GM23338 (cell line): ENCODE data around the gene CKLF. TPM values are rescaled to one million over a fixed set of nuclear protein-coding genes. Genes with fewer than 3 reads are reported as not detected.

Source experiments
- ATAC-seq: fragments of 200-7000 bp; cut with Tn5 transposase; 3 replicates; pipeline ENCODE4 v1.9.1; 2020
- DNase-seq: peaks from one replicate; pipeline ENCODE4 v3.0.0-alpha.2; 2015; ENCODE audit warnings: low spot score
- H2AFZ ChIP-seq: fragments of 200-600 bp; sonication (generic); 2 replicates; pipeline ENCODE4 v1.8.0; 2016; ENCODE audit warnings: antibody characterized with exemption, mild to moderate bottlenecking, moderate library complexity
- H3F3A ChIP-seq: fragments of 200-600 bp; sonication (generic); replicated peaks from 2 replicates; pipeline ENCODE4 v1.8.0; 2017; ENCODE audit warnings: antibody characterized with exemption, mixed run types, low read depth
- H3K27ac ChIP-seq: fragments of 200-600 bp; sonication (generic); 2 replicates; pipeline ENCODE4 v1.6.1; 2016; ENCODE audit warnings: low read depth
- H3K27me3 ChIP-seq: fragments of 200-600 bp; sonication (generic); 2 replicates; pipeline ENCODE4 v1.8.0; 2016; ENCODE audit warnings: mild to moderate bottlenecking, mixed run types, moderate library complexity; ENCODE audit not compliant: insufficient read depth
- H3K36me3 ChIP-seq: fragments of 200-600 bp; sonication (generic); 2 replicates; pipeline ENCODE4 v1.8.0; 2016; ENCODE audit warnings: mild to moderate bottlenecking; ENCODE audit not compliant: insufficient read depth
- H3K4me1 ChIP-seq: fragments of 200-600 bp; sonication (generic); 2 replicates; pipeline ENCODE4 v1.8.0; 2016; ENCODE audit warnings: mild to moderate bottlenecking, moderate library complexity; ENCODE audit not compliant: insufficient read depth
- H3K4me2 ChIP-seq: fragments of 200-600 bp; sonication (generic); 2 replicates; pipeline ENCODE4 v1.7.1; 2017; ENCODE audit warnings: mixed run types
- H3K4me3 ChIP-seq: fragments of 200-600 bp; sonication (generic); 2 replicates; pipeline ENCODE4 v1.6.1; 2016; ENCODE audit warnings: mixed run types
- H3K79me2 ChIP-seq: fragments of 200-600 bp; sonication (generic); replicated peaks from 2 replicates; pipeline ENCODE4 v1.8.0; 2017; ENCODE audit warnings: mild to moderate bottlenecking; ENCODE audit not compliant: insufficient read depth
- H3K9me2 ChIP-seq: fragments of 200-600 bp; sonication (generic); 2 replicates; pipeline ENCODE4 v1.8.0; 2017; ENCODE audit not compliant: insufficient read depth
- H4K20me1 ChIP-seq: fragments of 200-600 bp; sonication (generic); replicated peaks from 2 replicates; pipeline ENCODE4 v1.8.0; 2017; ENCODE audit warnings: mild to moderate bottlenecking; ENCODE audit not compliant: insufficient read depth
- H3K27ac Mint-ChIP-seq: 2 replicates; pipeline ENCODE4 v1.8.0; 2020; ENCODE audit warnings: inconsistent platforms, mild to moderate bottlenecking, moderate library complexity, mixed read lengths
- H3K27me3 Mint-ChIP-seq: 3 replicates; pipeline ENCODE4 v1.8.0; 2022; ENCODE audit warnings: low read depth, mild to moderate bottlenecking, moderate library complexity, mixed read lengths, inconsistent platforms; ENCODE audit not compliant: insufficient read depth, poor library complexity
- H3K36me3 Mint-ChIP-seq: 3 replicates; pipeline ENCODE4 v1.8.0; 2021; ENCODE audit warnings: low read depth, mild to moderate bottlenecking, inconsistent platforms, moderate library complexity, mixed read lengths
- H3K4me1 Mint-ChIP-seq: 3 replicates; pipeline ENCODE4 v1.8.0; 2020; ENCODE audit warnings: mild to moderate bottlenecking, inconsistent platforms, mixed read lengths
- H3K4me3 Mint-ChIP-seq: 3 replicates; pipeline ENCODE4 v1.8.0; 2021; ENCODE audit warnings: moderate library complexity, mild to moderate bottlenecking, inconsistent platforms, mixed read lengths
- H3K9me3 Mint-ChIP-seq: 3 replicates; pipeline ENCODE4 v1.8.0; 2020; ENCODE audit warnings: moderate library complexity, mild to moderate bottlenecking, inconsistent platforms, mixed read lengths
- CREB1 ChIP-seq: fragments of 250-450 bp; sonication (Bioruptor Pico); IDR thresholded peaks from 2 replicates; pipeline ENCODE4 v1.5.0; 2020; ENCODE audit warnings: low read depth, mild to moderate bottlenecking, moderate library complexity
- CTCF ChIP-seq, 2 experiments: fragments of 200-600 bp in 1 of 2; sonication (generic) in 1 of 2; conservative IDR thresholded peaks; 2 replicates each; pipeline versions ENCODE4 v1.5.1 to v1.6.1; 2016 to 2017; ENCODE audit warnings: antibody characterized with exemption in 2 of 2, low read depth in 2 of 2, mild to moderate bottlenecking in 2 of 2, moderate library complexity in 1 of 2
- ETS1 ChIP-seq: IDR thresholded peaks from 2 replicates; pipeline ENCODE4 v1.6.1; 2016; ENCODE audit warnings: antibody characterized with exemption
- EZH2 ChIP-seq: fragments of 200-600 bp; sonication (generic); IDR thresholded peaks from one replicate; pipeline ENCODE4 v1.8.0; 2017; ENCODE audit warnings: antibody characterized with exemption, mild to moderate bottlenecking, low read depth; ENCODE audit not compliant: unreplicated experiment
- EZH2phosphoT487 ChIP-seq: fragments of 200-600 bp; sonication (generic); IDR thresholded peaks from one replicate; pipeline ENCODE4 v1.8.1; 2018; ENCODE audit warnings: antibody characterized with exemption; ENCODE audit not compliant: unreplicated experiment
- JUNB ChIP-seq: IDR thresholded peaks from one replicate; pipeline ENCODE4 v1.6.1; 2016; ENCODE audit warnings: antibody characterized with exemption; ENCODE audit not compliant: unreplicated experiment
- NANOG ChIP-seq: IDR thresholded peaks from 2 replicates; pipeline ENCODE4 v1.6.1; 2016; ENCODE audit warnings: antibody characterized with exemption, borderline replicate concordance
- POLR2AphosphoS5 ChIP-seq: IDR thresholded peaks from 2 replicates; pipeline ENCODE4 v1.6.1; 2016; ENCODE audit warnings: antibody characterized with exemption, low read depth
- STAT1 ChIP-seq: IDR thresholded peaks from one replicate; pipeline ENCODE4 v1.6.1; 2016; ENCODE audit warnings: antibody characterized with exemption; ENCODE audit not compliant: unreplicated experiment
- ZNF114 ChIP-seq: fragments of 250-450 bp; sonication (Bioruptor Pico); IDR thresholded peaks from 2 replicates; pipeline ENCODE4 v1.5.0; 2020; ENCODE audit warnings: mild to moderate bottlenecking, moderate library complexity
- ZNF331 ChIP-seq: fragments of 250-450 bp; sonication (Bioruptor Pico); IDR thresholded peaks from 2 replicates; pipeline ENCODE4 v1.5.0; 2020; ENCODE audit warnings: low read depth, mild to moderate bottlenecking, moderate library complexity
- polyA plus RNA-seq: library from polyadenylated mRNA; unstranded; fragments of >200 nt; fragmentation: Nextera tagmentation; extraction: Ambion mirVana; gene quantifications from 2 replicates; pipeline ENCODE4 v1.2.1, GENCODE V29; 2016
- total RNA-seq: library from RNA; depleted of rRNA; stranded (reverse); fragments of >200 nt; shearing (Covaris generic); gene quantifications from 2 replicates; pipeline ENCODE4 v1.2.3, GENCODE V29; 2014
- TF ChIP-seq, protein P1 (sequence below): IDR thresholded peaks from one replicate; pipeline ENCODE4 v1.6.1; 2018; ENCODE audit warnings: antibody characterized with exemption; ENCODE audit not compliant: unreplicated experiment
- TF ChIP-seq, protein P2 (sequence below): fragments of 250-450 bp; sonication (Bioruptor Pico); IDR thresholded peaks from 2 replicates; pipeline ENCODE4 v1.5.0; 2020; ENCODE audit warnings: mild to moderate bottlenecking, moderate library complexity

The CKLF gene
- total and polyA plus RNA-seq, 2 experiments from 2014 or later, result 25.5 to 60.0 TPM

DNA sequence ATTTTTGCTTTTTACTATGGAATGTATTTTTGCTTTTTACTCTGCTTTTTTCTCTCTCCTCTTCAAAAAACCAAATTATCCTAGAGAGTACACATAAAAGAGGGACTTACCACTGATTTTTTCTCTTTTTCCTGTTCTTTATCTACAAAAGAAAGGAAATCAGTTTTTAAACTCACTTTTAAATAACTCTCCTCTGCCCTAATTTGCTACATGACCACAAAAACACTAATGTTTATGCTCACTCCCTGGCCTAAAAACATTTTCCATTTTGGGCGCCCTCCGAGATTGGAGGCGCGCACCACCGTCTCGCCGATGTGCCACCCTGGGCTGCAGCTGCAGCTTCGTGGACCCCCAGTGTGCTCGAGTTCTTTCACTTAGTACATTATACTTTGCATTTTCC is 3.5 kb upstream of the CKLF start:
- Mint-ChIP-seq H3K4me3 (peak overlapping the region; percentile 73), H3K27ac (no peak overlapping the region), H3K36me3 (peaks cover 5% of the 10 kb centered on the region; the same call in 2 of the 3 replicates), H3K27me3 (peaks cover 31% of the 10 kb centered on the region), H3K9me3 (peaks cover 12% of the 10 kb centered on the region; the same call in 2 of the 3 replicates), H3K4me1 (peaks cover 21% of the 10 kb centered on the region)
- Histone ChIP-seq H3K4me2 (peak overlapping the region; percentile 93), H3K27me3 (peaks cover 18% of the 10 kb centered on the region), H3K27ac (peak overlapping the region; percentile 79; the same call in 1 of the 2 replicates), H3F3A (peaks cover 20% of the 10 kb centered on the region; the same call in 1 of the 2 replicates), H3K79me2 (no peaks in the 10 kb centered on the region; the same call in 1 of the 2 replicates), H3K9me2 (peaks cover 3% of the 10 kb centered on the region; the same call in 1 of the 2 replicates), H3K4me1 (peaks cover 11% of the 10 kb centered on the region), H4K20me1 (0 out of 2 replicates have a peak, but pooled peaks cover 5% of the 10 kb centered on the region), H2AFZ (peak overlapping the region; percentile 84; the same call in 1 of the 2 replicates), H3K36me3 (no peaks in the 10 kb centered on the region), H3K4me3 (peak overlapping the region; percentile 65)
- DNase-seq, result no peak
- TF ChIP-seq, protein P1, sequence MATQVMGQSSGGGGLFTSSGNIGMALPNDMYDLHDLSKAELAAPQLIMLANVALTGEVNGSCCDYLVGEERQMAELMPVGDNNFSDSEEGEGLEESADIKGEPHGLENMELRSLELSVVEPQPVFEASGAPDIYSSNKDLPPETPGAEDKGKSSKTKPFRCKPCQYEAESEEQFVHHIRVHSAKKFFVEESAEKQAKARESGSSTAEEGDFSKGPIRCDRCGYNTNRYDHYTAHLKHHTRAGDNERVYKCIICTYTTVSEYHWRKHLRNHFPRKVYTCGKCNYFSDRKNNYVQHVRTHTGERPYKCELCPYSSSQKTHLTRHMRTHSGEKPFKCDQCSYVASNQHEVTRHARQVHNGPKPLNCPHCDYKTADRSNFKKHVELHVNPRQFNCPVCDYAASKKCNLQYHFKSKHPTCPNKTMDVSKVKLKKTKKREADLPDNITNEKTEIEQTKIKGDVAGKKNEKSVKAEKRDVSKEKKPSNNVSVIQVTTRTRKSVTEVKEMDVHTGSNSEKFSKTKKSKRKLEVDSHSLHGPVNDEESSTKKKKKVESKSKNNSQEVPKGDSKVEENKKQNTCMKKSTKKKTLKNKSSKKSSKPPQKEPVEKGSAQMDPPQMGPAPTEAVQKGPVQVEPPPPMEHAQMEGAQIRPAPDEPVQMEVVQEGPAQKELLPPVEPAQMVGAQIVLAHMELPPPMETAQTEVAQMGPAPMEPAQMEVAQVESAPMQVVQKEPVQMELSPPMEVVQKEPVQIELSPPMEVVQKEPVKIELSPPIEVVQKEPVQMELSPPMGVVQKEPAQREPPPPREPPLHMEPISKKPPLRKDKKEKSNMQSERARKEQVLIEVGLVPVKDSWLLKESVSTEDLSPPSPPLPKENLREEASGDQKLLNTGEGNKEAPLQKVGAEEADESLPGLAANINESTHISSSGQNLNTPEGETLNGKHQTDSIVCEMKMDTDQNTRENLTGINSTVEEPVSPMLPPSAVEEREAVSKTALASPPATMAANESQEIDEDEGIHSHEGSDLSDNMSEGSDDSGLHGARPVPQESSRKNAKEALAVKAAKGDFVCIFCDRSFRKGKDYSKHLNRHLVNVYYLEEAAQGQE, result no peak
- TF ChIP-seq, protein P2, sequence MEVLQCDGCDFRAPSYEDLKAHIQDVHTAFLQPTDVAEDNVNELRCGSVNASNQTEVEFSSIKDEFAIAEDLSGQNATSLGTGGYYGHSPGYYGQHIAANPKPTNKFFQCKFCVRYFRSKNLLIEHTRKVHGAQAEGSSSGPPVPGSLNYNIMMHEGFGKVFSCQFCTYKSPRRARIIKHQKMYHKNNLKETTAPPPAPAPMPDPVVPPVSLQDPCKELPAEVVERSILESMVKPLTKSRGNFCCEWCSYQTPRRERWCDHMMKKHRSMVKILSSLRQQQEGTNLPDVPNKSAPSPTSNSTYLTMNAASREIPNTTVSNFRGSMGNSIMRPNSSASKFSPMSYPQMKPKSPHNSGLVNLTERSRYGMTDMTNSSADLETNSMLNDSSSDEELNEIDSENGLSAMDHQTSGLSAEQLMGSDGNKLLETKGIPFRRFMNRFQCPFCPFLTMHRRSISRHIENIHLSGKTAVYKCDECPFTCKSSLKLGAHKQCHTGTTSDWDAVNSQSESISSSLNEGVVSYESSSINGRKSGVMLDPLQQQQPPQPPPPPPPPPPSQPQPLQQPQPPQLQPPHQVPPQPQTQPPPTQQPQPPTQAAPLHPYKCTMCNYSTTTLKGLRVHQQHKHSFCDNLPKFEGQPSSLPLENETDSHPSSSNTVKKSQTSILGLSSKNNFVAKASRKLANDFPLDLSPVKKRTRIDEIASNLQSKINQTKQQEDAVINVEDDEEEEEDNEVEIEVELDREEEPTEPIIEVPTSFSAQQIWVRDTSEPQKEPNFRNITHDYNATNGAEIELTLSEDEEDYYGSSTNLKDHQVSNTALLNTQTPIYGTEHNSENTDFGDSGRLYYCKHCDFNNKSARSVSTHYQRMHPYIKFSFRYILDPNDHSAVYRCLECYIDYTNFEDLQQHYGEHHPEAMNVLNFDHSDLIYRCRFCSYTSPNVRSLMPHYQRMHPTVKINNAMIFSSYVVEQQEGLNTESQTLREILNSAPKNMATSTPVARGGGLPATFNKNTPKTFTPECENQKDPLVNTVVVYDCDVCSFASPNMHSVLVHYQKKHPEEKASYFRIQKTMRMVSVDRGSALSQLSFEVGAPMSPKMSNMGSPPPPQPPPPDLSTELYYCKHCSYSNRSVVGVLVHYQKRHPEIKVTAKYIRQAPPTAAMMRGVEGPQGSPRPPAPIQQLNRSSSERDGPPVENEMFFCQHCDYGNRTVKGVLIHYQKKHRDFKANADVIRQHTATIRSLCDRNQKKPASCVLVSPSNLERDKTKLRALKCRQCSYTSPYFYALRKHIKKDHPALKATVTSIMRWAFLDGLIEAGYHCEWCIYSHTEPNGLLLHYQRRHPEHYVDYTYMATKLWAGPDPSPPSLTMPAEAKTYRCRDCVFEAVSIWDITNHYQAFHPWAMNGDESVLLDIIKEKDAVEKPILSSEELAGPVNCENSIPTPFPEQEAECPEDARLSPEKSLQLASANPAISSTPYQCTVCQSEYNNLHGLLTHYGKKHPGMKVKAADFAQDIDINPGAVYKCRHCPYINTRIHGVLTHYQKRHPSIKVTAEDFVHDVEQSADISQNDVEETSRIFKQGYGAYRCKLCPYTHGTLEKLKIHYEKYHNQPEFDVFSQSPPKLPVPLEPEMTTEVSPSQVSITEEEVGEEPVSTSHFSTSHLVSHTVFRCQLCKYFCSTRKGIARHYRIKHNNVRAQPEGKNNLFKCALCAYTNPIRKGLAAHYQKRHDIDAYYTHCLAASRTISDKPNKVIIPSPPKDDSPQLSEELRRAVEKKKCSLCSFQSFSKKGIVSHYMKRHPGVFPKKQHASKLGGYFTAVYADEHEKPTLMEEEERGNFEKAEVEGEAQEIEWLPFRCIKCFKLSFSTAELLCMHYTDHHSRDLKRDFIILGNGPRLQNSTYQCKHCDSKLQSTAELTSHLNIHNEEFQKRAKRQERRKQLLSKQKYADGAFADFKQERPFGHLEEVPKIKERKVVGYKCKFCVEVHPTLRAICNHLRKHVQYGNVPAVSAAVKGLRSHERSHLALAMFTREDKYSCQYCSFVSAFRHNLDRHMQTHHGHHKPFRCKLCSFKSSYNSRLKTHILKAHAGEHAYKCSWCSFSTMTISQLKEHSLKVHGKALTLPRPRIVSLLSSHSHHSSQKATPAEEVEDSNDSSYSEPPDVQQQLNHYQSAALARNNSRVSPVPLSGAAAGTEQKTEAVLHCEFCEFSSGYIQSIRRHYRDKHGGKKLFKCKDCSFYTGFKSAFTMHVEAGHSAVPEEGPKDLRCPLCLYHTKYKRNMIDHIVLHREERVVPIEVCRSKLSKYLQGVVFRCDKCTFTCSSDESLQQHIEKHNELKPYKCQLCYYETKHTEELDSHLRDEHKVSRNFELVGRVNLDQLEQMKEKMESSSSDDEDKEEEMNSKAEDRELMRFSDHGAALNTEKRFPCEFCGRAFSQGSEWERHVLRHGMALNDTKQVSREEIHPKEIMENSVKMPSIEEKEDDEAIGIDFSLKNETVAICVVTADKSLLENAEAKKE (CRISPR knock-in tag), result no peak
- no peak for TF ChIP-seq JUNB
- no peak for TF ChIP-seq NANOG
- TF ChIP-seq CREB1 (CRISPR knock-in tag), result no peak
- TF ChIP-seq ZNF114, result no peak
- TF ChIP-seq ETS1, result no peak
- no peak for TF ChIP-seq EZH2
- TF ChIP-seq EZH2phosphoT487, result no peak
- TF ChIP-seq POLR2AphosphoS5, result no peak
- TF ChIP-seq STAT1, result no peak
- TF ChIP-seq ZNF331 (CRISPR knock-in tag), result no peak
- no peak for TF ChIP-seq CTCF (conservative IDR thresholded peaks at IDR 0.05; ENCODE audit: low read depth in 2 of 2)
- ATAC-seq, result no peak
